Skin epidermis (tissue), 12 donors: ENCODE results near the gene GTPBP3.
"Not testable (repeated sequence)": the region's sequence is repeated elsewhere in the genome, so short reads cannot be mapped to it uniquely, and the experiment has no call there.

Experiments
- H3K27ac ChIP-seq, 21 experiments: fragments of 200-600 bp; sonication (generic) in 11 of 21; one replicate each; pipeline ENCODE4 v1.5.0; 2020; ENCODE audit warnings: mild to moderate bottlenecking in 3 of 21, inconsistent platforms in 2 of 21, moderate library complexity in 2 of 21
- H3K4me3 ChIP-seq, 7 experiments: fragments of 200-600 bp; sonication (generic) in 2 of 7; one replicate each; pipeline ENCODE4 v1.5.0; 2020; ENCODE audit warnings: inconsistent platforms in 2 of 7, mild to moderate bottlenecking in 2 of 7, moderate library complexity in 1 of 7

The GTPBP3 gene

GRCh38 chr19:17336872-17337674 is at the start of gene GTPBP3:
GTPBP3 (plus strand) TSS chr19:17337553; CDS start chr19:17337612, 59 bp downstream.
- H3K27ac ChIP-seq, result peak within 1 kb of the TSS; percentile 56 to 98 (median 93)

GRCh38 chr19:17289489-17289888 is 47.9 kb upstream of the GTPBP3 start:
- H3K4me3 ChIP-seq, result no peak overlapping the region
- H3K27ac ChIP-seq, result no peak overlapping the region

More at GRCh38 chr19:17336872-17337674, at the start of gene GTPBP3:
- peak within 1 kb of the TSS; percentile 53 to 84 (median 72) for H3K4me3 ChIP-seq

DNA sequence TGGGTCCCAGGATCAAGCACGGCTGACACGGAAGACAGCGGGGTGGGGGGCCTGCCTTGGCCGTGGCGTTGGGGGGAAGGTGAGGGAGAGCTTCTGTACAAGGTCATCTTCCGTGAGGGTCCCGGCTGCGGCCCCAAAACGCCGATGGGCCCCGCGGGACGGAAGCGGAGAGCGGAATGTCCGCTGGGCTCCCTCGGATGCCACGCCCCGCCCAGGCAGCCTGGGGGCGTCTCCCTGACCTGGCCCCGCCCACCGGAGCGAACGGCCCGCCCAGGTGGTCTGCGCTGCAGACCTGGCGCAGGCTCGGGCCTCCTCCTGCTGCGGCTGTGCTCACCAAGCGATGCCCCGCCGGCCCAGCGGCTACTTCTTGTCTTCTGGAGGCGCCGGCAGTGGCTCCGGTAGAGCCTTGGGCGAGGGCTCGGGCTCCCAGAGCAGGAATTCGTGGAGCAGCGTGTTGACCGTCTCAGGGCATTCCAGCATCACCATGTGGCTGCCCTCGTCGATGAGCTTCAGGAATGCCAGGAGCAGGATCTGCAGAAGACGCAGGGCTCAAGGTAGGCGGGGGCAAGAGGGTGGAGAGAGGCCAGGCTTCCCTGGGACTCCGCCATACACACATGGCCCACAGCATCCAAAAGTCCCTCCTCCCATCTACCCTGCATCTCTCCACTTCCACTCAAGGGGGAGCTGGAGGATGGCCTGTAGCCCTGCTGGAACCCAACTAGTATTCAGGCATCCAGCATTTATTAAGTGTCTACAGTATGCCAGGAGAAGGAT is 44.9 kb upstream of the GTPBP3 start:
- H3K4me3 ChIP-seq, result peak overlapping the region; percentile 38 to 55 (median 47)
- peak overlapping the region in 16 of 21 experiments; percentile 1 to 80 (median 54) for H3K27ac ChIP-seq

- no peak overlapping the region for H3K27ac ChIP-seq
These were observed 43.7 kb upstream of the GTPBP3 start for GRCh38 chr19:17293605-17294004.

GRCh38 chr19:17294051-17294891 is 43.1 kb upstream of the GTPBP3 start:
- H3K27ac ChIP-seq, result no peak overlapping the region
- H3K4me3 ChIP-seq, result no peak overlapping the region

More at GRCh38 chr19:17293605-17294004, 43.7 kb upstream of the GTPBP3 start:
- no peak overlapping the region for H3K4me3 ChIP-seq

GRCh38 chr19:17295551-17295950 is 41.8 kb upstream of the GTPBP3 start:
- not testable (repeated sequence) for H3K27ac ChIP-seq, H3K4me3 ChIP-seq

DNA sequence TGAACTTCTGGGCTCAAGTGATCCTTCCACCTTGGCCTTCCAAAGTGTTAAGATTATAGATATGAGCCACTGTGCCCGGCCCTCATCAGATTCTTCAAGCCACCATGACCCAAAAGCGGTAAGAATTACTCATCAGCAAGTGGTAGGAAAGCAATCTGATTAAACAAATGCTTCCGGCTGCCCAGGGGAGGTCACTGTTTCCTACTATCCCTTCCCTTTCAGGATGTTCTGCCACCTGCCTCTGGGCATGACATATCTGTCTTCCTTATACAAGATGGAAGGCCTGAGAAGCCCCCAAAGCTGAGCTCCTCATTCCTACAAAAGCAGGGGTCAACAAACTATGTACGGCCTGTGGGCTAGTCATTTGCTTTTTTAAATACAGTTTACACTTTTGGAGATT is 41.1 kb upstream of the GTPBP3 start:
- Histone ChIP-seq H3K27ac (no peak overlapping the region), H3K4me3 (no peak overlapping the region)

GRCh38 chr19:17296976-17297375 is 40.4 kb upstream of the GTPBP3 start:
- Histone ChIP-seq H3K4me3 (no peak overlapping the region), H3K27ac (peak overlapping the region in 1 of 21 experiments; percentile 26)

DNA sequence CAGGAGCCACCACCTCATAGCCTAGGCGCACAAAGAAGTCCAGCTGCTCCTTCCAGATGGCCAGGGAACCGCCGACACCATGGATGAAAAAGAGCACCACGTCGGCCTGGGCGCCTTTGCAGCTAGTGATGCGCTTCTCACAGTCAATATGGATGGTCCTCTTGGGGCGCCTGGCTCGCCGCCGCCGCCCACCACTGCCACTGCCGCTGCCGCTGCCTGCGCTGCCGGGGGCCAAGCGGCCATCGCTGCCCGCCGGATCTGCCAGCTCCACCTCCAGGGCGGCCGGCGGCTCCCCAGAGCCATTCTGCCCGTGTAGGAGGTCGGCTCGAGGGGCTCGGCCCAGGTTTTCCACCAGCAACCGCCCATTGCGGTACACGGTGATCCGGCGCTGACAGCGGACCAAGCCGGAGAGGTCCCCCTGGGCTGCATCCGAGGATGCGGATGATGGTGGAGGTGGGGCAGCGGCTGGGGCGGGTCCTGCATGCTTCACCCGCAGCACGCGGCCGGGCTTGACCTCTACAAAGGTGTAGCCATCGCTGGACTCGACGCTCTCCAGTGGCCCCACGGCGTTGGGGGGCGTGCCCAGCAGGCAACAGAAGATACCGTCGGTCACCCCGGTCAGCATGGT is 36.2 kb upstream of the GTPBP3 start:
- H3K4me3 ChIP-seq, result no peak overlapping the region
- no peak overlapping the region for H3K27ac ChIP-seq

GRCh38 chr19:17302391-17303166 is 34.8 kb upstream of the GTPBP3 start:
- Histone ChIP-seq H3K27ac (peak overlapping the region in 20 of 21 experiments; percentile 2 to 89 (median 76)), H3K4me3 (peak overlapping the region; percentile 44 to 86 (median 78))

DNA sequence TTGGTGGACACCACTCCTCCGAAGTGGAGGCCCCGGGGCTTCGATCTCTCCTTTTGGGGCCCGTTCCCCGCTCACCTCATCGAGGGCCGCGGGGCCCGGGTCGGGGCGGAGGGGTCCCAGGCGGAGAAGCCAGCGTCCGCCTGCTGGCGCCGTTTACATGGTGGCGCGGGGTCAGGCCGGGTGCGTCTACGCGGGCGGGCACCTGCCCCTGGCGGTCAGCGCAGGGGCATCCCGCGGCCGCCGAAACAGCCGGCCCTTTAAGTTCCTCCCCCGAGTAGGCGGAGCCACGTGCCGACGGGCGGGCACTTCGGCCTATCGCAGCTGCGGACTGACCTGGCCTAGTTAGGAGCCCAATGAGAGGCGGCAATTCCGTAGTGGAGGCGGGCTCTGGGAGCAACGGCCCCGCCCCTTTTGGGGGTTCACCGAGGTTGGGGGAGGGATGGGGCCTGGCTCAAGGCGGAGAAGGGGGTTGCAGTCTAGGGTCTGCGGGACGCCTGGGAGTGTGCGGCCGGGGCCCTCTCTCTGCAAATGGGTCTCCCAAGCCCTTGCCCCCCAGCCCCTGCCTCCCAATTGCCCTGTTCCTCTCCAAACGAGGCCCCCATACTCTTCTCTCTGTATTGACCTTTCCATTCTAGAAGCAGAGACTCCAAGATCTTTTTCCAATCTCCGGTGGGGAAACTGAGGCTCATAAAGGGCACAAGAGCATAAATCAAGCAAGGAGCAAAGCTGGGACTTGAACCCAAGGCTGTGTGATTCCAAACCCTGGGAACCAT is 34.0 kb upstream of the GTPBP3 start, which contains the start of gene ABHD8:
TSS of gene ABHD8 (minus strand) at position 259 of the 773 bp plus-strand sequence. CDS start 1,809 bp downstream, outside the sequence.
- peak within 1 kb of the TSS in 20 of 21 experiments; percentile 2 to 89 (median 76) for H3K27ac ChIP-seq
- H3K4me3 ChIP-seq, result peak within 1 kb of the TSS; percentile 44 to 86 (median 78)

GRCh38 chr19:17303940-17304267 is 33.4 kb upstream of the GTPBP3 start:
- no peak overlapping the region for H3K4me3 ChIP-seq

GRCh38 chr19:17304386-17305215 is 32.8 kb upstream of the GTPBP3 start:
- H3K27ac ChIP-seq, result peak overlapping the region in 14 of 21 experiments; percentile 75 to 94 (median 90)
- H3K4me3 ChIP-seq, result peak overlapping the region in 1 of 7 experiments; percentile 50

More at GRCh38 chr19:17303940-17304267, 33.4 kb upstream of the GTPBP3 start:
- H3K27ac ChIP-seq, result peak overlapping the region in 4 of 21 experiments; percentile 64 to 87 (median 80)

GRCh38 chr19:17305216-17305516 is 32.2 kb upstream of the GTPBP3 start:
- H3K4me3 ChIP-seq, result peak overlapping the region; percentile 47 to 72 (median 57)
- peak overlapping the region in 16 of 21 experiments; percentile 68 to 94 (median 88) for H3K27ac ChIP-seq

DNA sequence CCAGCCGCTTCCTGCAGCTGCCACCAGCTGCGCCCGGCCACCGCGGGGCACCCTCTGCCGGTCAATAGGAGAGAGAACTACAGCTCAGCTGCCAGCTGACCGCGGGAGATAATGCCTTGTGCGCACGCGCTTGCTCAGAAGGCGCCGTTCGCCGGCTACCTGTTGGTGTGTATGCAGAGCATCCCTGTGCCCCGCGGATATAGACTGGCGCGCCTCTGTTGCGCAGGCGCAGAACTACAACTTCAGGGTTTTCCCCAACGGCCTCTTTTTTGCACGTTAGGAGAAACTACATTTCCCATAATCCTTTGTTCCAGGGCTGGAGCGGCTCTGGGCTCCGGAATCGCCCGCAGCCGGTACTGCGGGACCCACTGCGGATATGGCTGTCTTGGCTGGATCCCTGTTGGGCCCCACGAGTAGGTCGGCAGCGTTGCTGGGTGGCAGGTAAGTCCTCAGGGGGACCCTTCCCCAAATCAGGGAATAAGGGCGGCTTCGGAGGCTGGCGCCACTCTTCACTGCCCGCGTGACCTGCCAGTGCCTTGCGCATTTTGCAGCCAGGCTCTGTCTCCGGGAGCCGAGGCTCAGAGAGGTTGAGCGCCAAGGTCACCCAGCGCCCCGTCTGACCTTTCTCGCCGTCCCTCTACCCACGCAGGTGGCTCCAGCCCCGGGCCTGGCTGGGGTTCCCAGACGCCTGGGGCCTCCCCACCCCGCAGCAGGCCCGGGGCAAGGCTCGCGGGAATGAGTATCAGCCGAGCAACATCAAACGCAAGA is 31.7 kb upstream of the GTPBP3 start, which contains the start of gene MRPL34:
TSS of gene MRPL34 (plus strand) at position 356 of the 768 bp plus-strand sequence. CDS start at position 377, 21 bp downstream.
- peak within 1 kb of the TSS; percentile 47 to 72 (median 57) for H3K4me3 ChIP-seq
- peak within 1 kb of the TSS; percentile 20 to 94 (median 88) for H3K27ac ChIP-seq

GRCh38 chr19:17306285-17306714 is 31.1 kb upstream of the GTPBP3 start:
- Histone ChIP-seq H3K4me3 (peak overlapping the region; percentile 47 to 72 (median 57)), H3K27ac (peak overlapping the region in 20 of 21 experiments; percentile 68 to 94 (median 88))
